Measurements from ENCODE around the gene PXK. TPM values are rescaled to one million over a fixed set of nuclear protein-coding genes. Genes with fewer than 3 reads are reported as not detected.

The PXK gene
- total RNA-seq, 1 donor from 2014 or later, result 18.8 TPM

- DNase-seq (ENCODE audit: low spot score), result no peak
- H3K27me3 Mint-ChIP-seq (ENCODE audit: unreplicated experiment), result no peaks in the 10 kb centered on the region
- H3K4me3 Mint-ChIP-seq (ENCODE audit: unreplicated experiment), result no peak overlapping the region
- TF ChIP-seq CTCF (IDR thresholded peaks at IDR 0.05; ENCODE audit: unreplicated experiment), result no peak
- no peaks in the 10 kb centered on the region for H3K36me3 Mint-ChIP-seq (ENCODE audit: low read depth, unreplicated experiment)
- H3K9me3 Mint-ChIP-seq (ENCODE audit: unreplicated experiment), result no peaks in the 10 kb centered on the region
- peaks cover 6% of the 10 kb centered on the region for H3K4me1 Mint-ChIP-seq (ENCODE audit: unreplicated experiment)
- no peak overlapping the region for H3K27ac Mint-ChIP-seq (ENCODE audit: unreplicated experiment)
These were observed 37.2 kb downstream of the PXK start for GRCh38 chr3:58369876-58370275.

- no peak for TF ChIP-seq CTCF (IDR thresholded peaks at IDR 0.05; ENCODE audit: unreplicated experiment)
- Mint-ChIP-seq H3K4me1 (ENCODE audit: unreplicated experiment) (peaks cover 6% of the 10 kb centered on the region), H3K36me3 (ENCODE audit: low read depth, unreplicated experiment) (no peaks in the 10 kb centered on the region), H3K27ac (ENCODE audit: unreplicated experiment) (no peak overlapping the region), H3K27me3 (ENCODE audit: unreplicated experiment) (no peaks in the 10 kb centered on the region), H3K9me3 (ENCODE audit: unreplicated experiment) (no peaks in the 10 kb centered on the region), H3K4me3 (ENCODE audit: unreplicated experiment) (no peak overlapping the region)
- DNase-seq (ENCODE audit: low spot score), result no peak
These were observed 37.7 kb downstream of the PXK start for GRCh38 chr3:58370407-58370806.

- Mint-ChIP-seq H3K9me3 (ENCODE audit: unreplicated experiment) (no peaks in the 10 kb centered on the region), H3K4me3 (ENCODE audit: unreplicated experiment) (no peak overlapping the region), H3K36me3 (ENCODE audit: low read depth, unreplicated experiment) (no peaks in the 10 kb centered on the region), H3K4me1 (ENCODE audit: unreplicated experiment) (no peaks in the 10 kb centered on the region), H3K27me3 (ENCODE audit: unreplicated experiment) (no peaks in the 10 kb centered on the region), H3K27ac (ENCODE audit: unreplicated experiment) (no peak overlapping the region)
- no peak for TF ChIP-seq CTCF (IDR thresholded peaks at IDR 0.05; ENCODE audit: unreplicated experiment)
- DNase-seq (ENCODE audit: low spot score), result no peak
These were observed 39.1 kb downstream of the PXK start for GRCh38 chr3:58371754-58372153.

- no peaks in the 10 kb centered on the region for H3K9me3 Mint-ChIP-seq (ENCODE audit: unreplicated experiment)
- H3K4me3 Mint-ChIP-seq (ENCODE audit: unreplicated experiment), result no peak overlapping the region
- H3K4me1 Mint-ChIP-seq (ENCODE audit: unreplicated experiment), result peaks cover 21% of the 10 kb centered on the region
- H3K27me3 Mint-ChIP-seq (ENCODE audit: unreplicated experiment), result no peaks in the 10 kb centered on the region
- no peak for DNase-seq (ENCODE audit: low spot score)
- TF ChIP-seq CTCF (IDR thresholded peaks at IDR 0.05; ENCODE audit: unreplicated experiment), result no peak
- no peak overlapping the region for H3K27ac Mint-ChIP-seq (ENCODE audit: unreplicated experiment)
- H3K36me3 Mint-ChIP-seq (ENCODE audit: low read depth, unreplicated experiment), result no peaks in the 10 kb centered on the region
These were observed 42.6 kb downstream of the PXK start for GRCh38 chr3:58375254-58375653.

GRCh38 chr3:58377168-58377567, 44.5 kb downstream of the PXK start:
- H3K36me3 Mint-ChIP-seq (ENCODE audit: low read depth, unreplicated experiment), result no peaks in the 10 kb centered on the region
- H3K27me3 Mint-ChIP-seq (ENCODE audit: unreplicated experiment), result no peaks in the 10 kb centered on the region
- H3K9me3 Mint-ChIP-seq (ENCODE audit: unreplicated experiment), result no peaks in the 10 kb centered on the region
- H3K4me3 Mint-ChIP-seq (ENCODE audit: unreplicated experiment), result no peak overlapping the region
- H3K4me1 Mint-ChIP-seq (ENCODE audit: unreplicated experiment), result peaks cover 21% of the 10 kb centered on the region
- H3K27ac Mint-ChIP-seq (ENCODE audit: unreplicated experiment), result no peak overlapping the region
- no peak for DNase-seq (ENCODE audit: low spot score)
- no peak for TF ChIP-seq CTCF (IDR thresholded peaks at IDR 0.05; ENCODE audit: unreplicated experiment)

All from endothelial cell (in vitro differentiated cells).